HEK293 (cell line): ENCODE results near the gene SMAD1.
A peak's percentile ranks its signal among the peaks of the same experiment; 100 is the strongest.

Source experiments
- CTCF ChIA-PET: fragments of 350-600 bp; formaldehyde crosslinking; extraction: SDS; loops from one replicate; lab custom pipeline; 2021; ENCODE audit warnings: antibody characterized with exemption; lab: Yijun Ruan, JAX
- POLR2A ChIA-PET: fragments of 300-600 bp; formaldehyde crosslinking; extraction: SDS; loops from one replicate; lab custom pipeline; 2020; ENCODE audit warnings: antibody characterized with exemption, inconsistent platforms; lab: Yijun Ruan, JAX
- H3K27ac ChIP-seq: fragments of 200-500 bp; sonication (Bioruptor generic); 2 replicates; pipeline ENCODE4 v1.5.1; 2014; ENCODE audit warnings: low read depth, low read length, control low read depth, inconsistent platforms; ENCODE audit errors: extremely low read depth
- H3K36me3 ChIP-seq, 2 experiments: fragments of 200-500 bp in 1 of 2; sonication (Bioruptor generic) in 1 of 2; 1 replicate in 1 of 2; 2 replicates in 1 of 2; pipeline ENCODE4 v1.5.1; 2014 to 2017; ENCODE audit warnings: inconsistent platforms in 2 of 2, low read length in 2 of 2; ENCODE audit not compliant: control insufficient read depth in 2 of 2, insufficient read depth in 1 of 2
- H3K4me1 ChIP-seq: fragments of 200-500 bp; sonication (Bioruptor generic); 2 replicates; pipeline ENCODE4 v1.5.1; 2014; ENCODE audit warnings: mild to moderate bottlenecking, low read length, inconsistent platforms; ENCODE audit not compliant: control insufficient read depth, insufficient read depth
- H3K4me3 ChIP-seq: 2 replicates; pipeline ENCODE4 v1.5.1; 2011; ENCODE audit warnings: low read depth, mild to moderate bottlenecking, control low read depth, low read length, moderate library complexity
- H3K9me3 ChIP-seq: fragments of 200-500 bp; sonication (Bioruptor generic); 2 replicates; pipeline ENCODE4 v1.5.1; 2014; ENCODE audit warnings: low read depth, low read length, inconsistent platforms; ENCODE audit not compliant: control insufficient read depth, insufficient read depth
- ATF2 ChIP-seq: fragments of 450-650 bp; formaldehyde crosslinking; IDR thresholded peaks from 2 replicates; pipeline ENCODE4 v1.5.1; 2016; ENCODE audit warnings: missing biosample characterization, missing genetic modification characterization, low read depth
- EGR2 ChIP-seq: fragments of 450-650 bp; formaldehyde crosslinking; IDR thresholded peaks from 2 replicates; pipeline ENCODE4 v1.5.1; 2016; ENCODE audit warnings: low read depth, missing biosample characterization, missing genetic modification characterization
- FEZF1 ChIP-seq: fragments of 450-650 bp; formaldehyde crosslinking; IDR thresholded peaks from 2 replicates; pipeline ENCODE4 v1.5.1; 2016; ENCODE audit warnings: missing biosample characterization, missing genetic modification characterization
- GLIS1 ChIP-seq: fragments of 450-650 bp; formaldehyde crosslinking; IDR thresholded peaks from 2 replicates; pipeline ENCODE4 v1.5.1; 2016; ENCODE audit warnings: missing biosample characterization, missing genetic modification characterization
- TCF7L2 ChIP-seq: IDR thresholded peaks from 2 replicates; pipeline ENCODE4 v1.6.1; 2011; ENCODE audit warnings: low read depth, mild to moderate bottlenecking, inconsistent platforms, low read length, moderate library complexity, borderline replicate concordance
- ZNF155 ChIP-seq: fragments of 450-650 bp; formaldehyde crosslinking; IDR thresholded peaks from 2 replicates; pipeline ENCODE4 v1.5.1; 2016; ENCODE audit warnings: missing biosample characterization, missing genetic modification characterization
- ZNF174 ChIP-seq: fragments of 450-650 bp; formaldehyde crosslinking; IDR thresholded peaks from 2 replicates; pipeline ENCODE4 v1.5.0; 2017; ENCODE audit warnings: missing biosample characterization, mild to moderate bottlenecking, missing genetic modification characterization
- ZNF292 ChIP-seq: fragments of 450-650 bp; formaldehyde crosslinking; IDR thresholded peaks from 2 replicates; pipeline ENCODE4 v1.5.1; 2016; ENCODE audit warnings: low read depth, missing biosample characterization, missing genetic modification characterization, borderline replicate concordance
- ZNF433 ChIP-seq: fragments of 450-650 bp; formaldehyde crosslinking; IDR thresholded peaks from 2 replicates; pipeline ENCODE4 v1.5.1; 2016; ENCODE audit warnings: missing biosample characterization, missing genetic modification characterization, low read depth
- ZNF48 ChIP-seq: fragments of 450-650 bp; formaldehyde crosslinking; IDR thresholded peaks from 2 replicates; pipeline ENCODE4 v1.5.1; 2016; ENCODE audit warnings: missing biosample characterization, missing genetic modification characterization
- ZNF548 ChIP-seq: fragments of 450-650 bp; formaldehyde crosslinking; IDR thresholded peaks from 2 replicates; pipeline ENCODE4 v1.5.1; 2016; ENCODE audit warnings: missing biosample characterization, missing genetic modification characterization
- ZNF561 ChIP-seq: fragments of 450-650 bp; IDR thresholded peaks from 2 replicates; pipeline ENCODE4 v1.5.1; 2018; ENCODE audit warnings: missing biosample characterization, missing genetic modification characterization, borderline replicate concordance
- ZNF571 ChIP-seq: fragments of 450-650 bp; formaldehyde crosslinking; IDR thresholded peaks from 2 replicates; pipeline ENCODE4 v1.5.0; 2017; ENCODE audit warnings: missing biosample characterization, missing genetic modification characterization
- ZNF621 ChIP-seq: fragments of 450-650 bp; formaldehyde crosslinking; IDR thresholded peaks from 2 replicates; pipeline ENCODE4 v1.5.1; 2017; ENCODE audit warnings: missing biosample characterization, missing genetic modification characterization
- ZNF623 ChIP-seq: fragments of 450-650 bp; formaldehyde crosslinking; IDR thresholded peaks from 2 replicates; pipeline ENCODE4 v1.5.1; 2016; ENCODE audit warnings: missing biosample characterization, missing genetic modification characterization
- ZNF639 ChIP-seq: fragments of 450-650 bp; formaldehyde crosslinking; IDR thresholded peaks from 2 replicates; pipeline ENCODE4 v1.5.1; 2016; ENCODE audit warnings: missing biosample characterization, missing genetic modification characterization
- ZNF791 ChIP-seq: fragments of 450-650 bp; formaldehyde crosslinking; IDR thresholded peaks from 2 replicates; pipeline ENCODE4 v1.5.1; 2016; ENCODE audit warnings: missing biosample characterization, missing genetic modification characterization
- ZNF843 ChIP-seq: fragments of 450-650 bp; formaldehyde crosslinking; IDR thresholded peaks from 2 replicates; pipeline ENCODE4 v1.5.1; 2016; ENCODE audit warnings: missing biosample characterization, missing genetic modification characterization
- ZSCAN16 ChIP-seq: fragments of 450-650 bp; formaldehyde crosslinking; IDR thresholded peaks from 2 replicates; pipeline ENCODE4 v1.5.1; 2016; ENCODE audit warnings: missing biosample characterization, missing genetic modification characterization
- TF ChIP-seq, protein P1 (sequence below): IDR thresholded peaks from 2 replicates; pipeline ENCODE4 v1.6.1; 2011; ENCODE audit warnings: mild to moderate bottlenecking, low read depth, low read length, borderline replicate concordance
- TF ChIP-seq, protein P2 (sequence below): fragments of 450-650 bp; formaldehyde crosslinking; IDR thresholded peaks from 2 replicates; pipeline ENCODE4 v1.5.1; 2017; ENCODE audit warnings: missing biosample characterization, missing genetic modification characterization

Gene SMAD1

GRCh38 chr4:145541346-145541745, 59.7 kb downstream of the SMAD1 start:
- Histone ChIP-seq H3K4me3 (no peak overlapping the region), H3K9me3 (no peaks in the 10 kb centered on the region), H3K27ac (no peak overlapping the region), H3K36me3 (no peaks in the 10 kb centered on the region), H3K4me1 (peaks cover 7% of the 10 kb centered on the region; the same call in 1 of the 2 replicates)
- ChIA-PET POLR2A (no interaction called here), CTCF (no interaction called here)
- TF ChIP-seq ZNF623 (tag by site-specific recombination) (no peak), ZNF843 (tag by site-specific recombination) (no peak), ATF2 (tag by site-specific recombination) (no peak), ZNF548 (tag by site-specific recombination) (no peak), ZNF48 (no peak), ZNF561 (tag by site-specific recombination) (no peak), ZNF174 (tag by site-specific recombination) (no peak), ZNF639 (no peak), EGR2 (tag by site-specific recombination) (no peak), ZNF292 (tag by site-specific recombination) (no peak), FEZF1 (tag by site-specific recombination) (no peak), GLIS1 (tag by site-specific recombination) (no peak), ZNF791 (tag by site-specific recombination) (no peak), ZNF621 (no peak), ZSCAN16 (tag by site-specific recombination) (no peak), ZNF433 (no peak), TCF7L2 (no peak), ZNF155 (no peak)
- TF ChIP-seq, protein P1, sequence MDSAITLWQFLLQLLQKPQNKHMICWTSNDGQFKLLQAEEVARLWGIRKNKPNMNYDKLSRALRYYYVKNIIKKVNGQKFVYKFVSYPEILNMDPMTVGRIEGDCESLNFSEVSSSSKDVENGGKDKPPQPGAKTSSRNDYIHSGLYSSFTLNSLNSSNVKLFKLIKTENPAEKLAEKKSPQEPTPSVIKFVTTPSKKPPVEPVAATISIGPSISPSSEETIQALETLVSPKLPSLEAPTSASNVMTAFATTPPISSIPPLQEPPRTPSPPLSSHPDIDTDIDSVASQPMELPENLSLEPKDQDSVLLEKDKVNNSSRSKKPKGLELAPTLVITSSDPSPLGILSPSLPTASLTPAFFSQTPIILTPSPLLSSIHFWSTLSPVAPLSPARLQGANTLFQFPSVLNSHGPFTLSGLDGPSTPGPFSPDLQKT: no peak

- no peaks in the 10 kb centered on the region for H3K9me3 ChIP-seq
- H3K4me3 ChIP-seq: no peak overlapping the region
- no peak overlapping the region for H3K27ac ChIP-seq
- TF ChIP-seq ZNF571: no peak
- TF ChIP-seq, protein P2, sequence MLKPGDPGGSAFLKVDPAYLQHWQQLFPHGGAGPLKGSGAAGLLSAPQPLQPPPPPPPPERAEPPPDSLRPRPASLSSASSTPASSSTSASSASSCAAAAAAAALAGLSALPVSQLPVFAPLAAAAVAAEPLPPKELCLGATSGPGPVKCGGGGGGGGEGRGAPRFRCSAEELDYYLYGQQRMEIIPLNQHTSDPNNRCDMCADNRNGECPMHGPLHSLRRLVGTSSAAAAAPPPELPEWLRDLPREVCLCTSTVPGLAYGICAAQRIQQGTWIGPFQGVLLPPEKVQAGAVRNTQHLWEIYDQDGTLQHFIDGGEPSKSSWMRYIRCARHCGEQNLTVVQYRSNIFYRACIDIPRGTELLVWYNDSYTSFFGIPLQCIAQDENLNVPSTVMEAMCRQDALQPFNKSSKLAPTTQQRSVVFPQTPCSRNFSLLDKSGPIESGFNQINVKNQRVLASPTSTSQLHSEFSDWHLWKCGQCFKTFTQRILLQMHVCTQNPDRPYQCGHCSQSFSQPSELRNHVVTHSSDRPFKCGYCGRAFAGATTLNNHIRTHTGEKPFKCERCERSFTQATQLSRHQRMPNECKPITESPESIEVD: peak; percentile 47; the same call in 1 of the 2 replicates
- ChIA-PET POLR2A (no interaction called here), CTCF (interaction anchor here (0.6 to 1.4 kb wide), 2 partner anchors 10 to 643 kb away, joined by 3 to 5 read pairs; no protein-coding TSS in a partner anchor)
- H3K36me3 ChIP-seq: peaks cover 0 to 20% of the 10 kb centered on the region in 2 experiments; a peak in 2 of 3 replicates
- no peaks in the 10 kb centered on the region for H3K4me1 ChIP-seq
These were observed 63.4 kb downstream of the SMAD1 start for GRCh38 chr4:145545031-145545430.
